ENCODE data around the gene CLDN10.

CLDN10 gene, protein sequence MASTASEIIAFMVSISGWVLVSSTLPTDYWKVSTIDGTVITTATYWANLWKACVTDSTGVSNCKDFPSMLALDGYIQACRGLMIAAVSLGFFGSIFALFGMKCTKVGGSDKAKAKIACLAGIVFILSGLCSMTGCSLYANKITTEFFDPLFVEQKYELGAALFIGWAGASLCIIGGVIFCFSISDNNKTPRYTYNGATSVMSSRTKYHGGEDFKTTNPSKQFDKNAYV

DNA sequence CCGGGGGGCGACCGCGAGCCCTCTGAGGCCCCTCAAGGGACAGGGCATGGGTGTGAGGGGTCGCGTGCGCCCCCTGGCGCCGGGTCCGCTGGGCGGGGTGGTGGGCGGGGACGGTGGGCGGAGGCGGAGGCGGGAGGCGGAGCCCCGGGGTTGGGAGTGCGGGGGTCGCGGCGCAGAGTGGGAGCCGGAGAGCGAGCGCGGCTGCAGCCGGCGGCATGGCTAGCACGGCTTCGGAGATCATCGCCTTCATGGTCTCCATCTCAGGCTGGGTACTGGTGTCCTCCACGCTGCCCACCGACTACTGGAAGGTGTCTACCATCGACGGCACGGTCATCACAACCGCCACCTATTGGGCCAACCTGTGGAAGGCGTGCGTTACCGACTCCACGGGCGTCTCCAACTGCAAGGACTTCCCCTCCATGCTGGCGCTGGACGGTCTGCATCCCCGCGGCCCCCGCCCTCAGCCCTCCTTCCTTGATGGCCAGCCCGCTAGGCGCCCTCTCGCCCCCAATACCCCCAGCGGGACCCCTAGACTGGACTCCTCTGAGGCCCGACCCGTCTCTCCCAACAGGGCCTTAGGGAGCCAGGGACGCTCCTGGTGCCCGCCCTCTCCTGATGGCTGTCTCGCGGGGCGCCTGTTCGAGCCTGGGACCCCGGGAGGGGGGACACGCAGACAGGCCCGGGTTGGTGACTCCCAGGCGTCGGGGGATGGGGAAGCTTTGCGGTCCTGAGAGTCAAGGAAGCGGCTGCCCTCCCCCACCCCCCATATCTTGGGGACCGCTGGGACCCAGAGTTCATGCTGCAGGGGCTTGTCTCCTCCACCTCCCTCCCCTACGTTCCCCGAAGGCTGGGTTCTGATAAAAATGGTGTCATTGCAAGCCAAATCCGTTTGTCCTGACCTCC, at the start of gene CLDN10:
CLDN10 (plus strand) TSS at position 182 of the 903 bp plus-strand sequence; CDS start at position 216, 34 bp downstream.
- in situ Hi-C loops (cut with HindIII; ENCODE audit: low sequenced_read_pairs): no loop called here

DNA sequence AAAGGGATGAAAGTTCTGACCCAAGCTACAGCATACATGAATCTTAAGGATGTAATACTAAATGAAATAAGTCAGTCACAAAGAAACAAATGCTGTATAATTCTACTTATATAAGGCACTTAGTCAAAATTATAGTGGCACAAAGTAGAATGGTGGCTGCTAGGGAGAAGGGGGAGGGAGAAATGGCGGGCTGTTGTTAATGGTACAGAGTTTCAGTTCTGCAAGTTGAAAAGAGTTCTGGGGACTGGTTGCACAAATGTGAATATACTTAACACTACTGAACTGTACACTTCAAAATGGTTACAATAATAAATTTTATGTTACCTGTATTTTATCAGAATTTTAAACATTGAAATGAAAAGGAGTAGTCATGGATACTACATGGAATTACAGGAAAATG, 48.9 kb upstream of the CLDN10 start:
- in situ Hi-C loops (cut with HindIII; ENCODE audit: low sequenced_read_pairs): no loop called here

GRCh38 chr13:95505265-95505664, 47.3 kb upstream of the CLDN10 start:
- in situ Hi-C loops (cut with HindIII; ENCODE audit: low sequenced_read_pairs): no loop called here

DNA sequence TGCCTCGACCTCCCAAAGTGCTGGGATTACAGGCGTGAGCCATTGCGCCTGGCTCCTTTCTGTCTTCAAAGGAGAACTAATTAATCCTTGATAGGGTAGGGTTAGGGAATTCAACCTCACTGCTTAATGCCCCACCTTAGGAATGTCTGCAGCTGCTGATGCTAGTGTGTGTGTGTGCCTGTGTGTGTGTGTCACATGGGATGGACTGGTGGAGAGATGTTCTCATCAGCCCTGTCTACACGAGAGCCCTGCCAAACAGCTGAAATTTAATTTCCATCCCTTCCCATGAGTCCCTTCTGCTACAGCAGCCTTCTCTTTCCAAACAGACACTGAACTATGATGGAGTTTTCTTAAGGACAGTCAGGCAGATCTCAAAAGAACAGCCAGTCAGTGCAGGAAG, 46.5 kb upstream of the CLDN10 start:
- in situ Hi-C loops (cut with HindIII; ENCODE audit: low sequenced_read_pairs): no loop called here

DNA sequence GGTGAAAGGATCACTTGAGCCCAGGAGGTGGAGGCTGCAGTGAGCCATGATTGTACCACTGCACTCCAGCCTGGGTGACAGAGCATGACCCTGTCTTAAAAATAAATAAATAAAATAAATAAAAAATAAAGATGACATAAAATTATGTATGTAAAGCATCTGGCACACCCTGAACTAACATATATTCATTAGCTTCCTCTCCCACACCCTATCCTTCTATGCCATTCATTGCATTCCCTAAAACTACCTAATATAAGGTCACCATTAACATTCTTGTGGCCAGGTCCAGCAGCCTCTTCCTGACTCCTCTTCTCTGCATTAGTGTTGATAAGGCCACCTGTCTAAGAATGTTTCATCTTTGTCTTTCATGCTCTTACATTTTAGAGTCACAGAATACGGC, 44.5 kb upstream of the CLDN10 start:
- in situ Hi-C loops (cut with HindIII; ENCODE audit: low sequenced_read_pairs): no loop called here

GRCh38 chr13:95508996-95509395, 43.5 kb upstream of the CLDN10 start:
- in situ Hi-C loops (cut with HindIII; ENCODE audit: low sequenced_read_pairs): no loop called here

- in situ Hi-C loops (cut with HindIII; ENCODE audit: low sequenced_read_pairs): no loop called here
Observed at GRCh38 chr13:95509521-95510310, 42.8 kb upstream of the CLDN10 start.

- in situ Hi-C loops (cut with HindIII; ENCODE audit: low sequenced_read_pairs): no loop called here
Observed at GRCh38 chr13:95510950-95511349, 41.6 kb upstream of the CLDN10 start.

GRCh38 chr13:95512424-95512823, 40.1 kb upstream of the CLDN10 start:
- in situ Hi-C loops (cut with HindIII; ENCODE audit: low sequenced_read_pairs): no loop called here

- in situ Hi-C loops (cut with HindIII; ENCODE audit: low sequenced_read_pairs): no loop called here
Observed at GRCh38 chr13:95512957-95513356, 39.6 kb upstream of the CLDN10 start.

DNA sequence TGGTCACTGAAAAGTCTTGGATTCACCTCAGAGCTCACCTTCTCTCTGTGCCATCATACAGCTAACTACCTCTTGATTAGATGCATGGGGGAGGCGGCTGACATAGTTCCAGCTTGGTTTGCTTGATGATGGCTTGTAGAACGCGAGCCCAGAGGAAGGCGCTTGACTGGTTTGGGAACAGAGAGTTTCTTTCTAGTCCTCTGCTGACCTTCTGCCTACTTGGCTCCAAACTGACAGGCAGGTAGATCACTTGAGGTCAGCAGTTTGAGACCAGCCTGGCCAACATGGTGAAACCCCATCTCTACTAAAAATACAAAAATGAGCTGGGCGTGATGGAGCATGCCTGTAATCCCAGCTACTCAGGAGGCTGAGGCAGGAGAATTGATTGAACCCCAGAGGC, 36.9 kb upstream of the CLDN10 start:
- in situ Hi-C loops (cut with HindIII; ENCODE audit: low sequenced_read_pairs): loop anchor here (5.0 kb wide), 1 partner anchor 42 kb away; no protein-coding TSS in a partner anchor

DNA sequence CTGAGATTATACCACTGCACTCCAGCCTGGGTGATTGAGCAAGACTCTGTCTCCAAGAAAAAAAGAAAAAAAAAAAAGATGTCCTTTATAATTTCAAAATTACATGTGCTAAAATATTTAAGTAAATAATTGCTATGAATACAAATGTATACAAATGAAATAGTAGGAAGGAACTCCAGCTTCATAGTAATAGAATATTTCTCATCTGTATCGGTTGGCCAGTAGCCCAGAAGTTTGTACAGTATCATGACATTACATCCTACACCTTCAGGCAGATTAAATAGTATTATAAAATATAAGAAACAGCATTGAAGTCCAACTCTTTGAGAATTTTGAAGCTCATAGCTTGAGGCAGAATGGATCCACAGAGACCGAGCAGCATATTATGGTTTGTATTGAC, 36.5 kb upstream of the CLDN10 start:
- in situ Hi-C loops (cut with HindIII; ENCODE audit: low sequenced_read_pairs): loop anchor here (5.0 kb wide), 1 partner anchor 41 kb away; no protein-coding TSS in a partner anchor

- in situ Hi-C loops (cut with HindIII; ENCODE audit: low sequenced_read_pairs): loop anchor here (5.0 kb wide), 1 partner anchor 41 kb away; no protein-coding TSS in a partner anchor
Observed at GRCh38 chr13:95516492-95516891, 36.0 kb upstream of the CLDN10 start.

DNA sequence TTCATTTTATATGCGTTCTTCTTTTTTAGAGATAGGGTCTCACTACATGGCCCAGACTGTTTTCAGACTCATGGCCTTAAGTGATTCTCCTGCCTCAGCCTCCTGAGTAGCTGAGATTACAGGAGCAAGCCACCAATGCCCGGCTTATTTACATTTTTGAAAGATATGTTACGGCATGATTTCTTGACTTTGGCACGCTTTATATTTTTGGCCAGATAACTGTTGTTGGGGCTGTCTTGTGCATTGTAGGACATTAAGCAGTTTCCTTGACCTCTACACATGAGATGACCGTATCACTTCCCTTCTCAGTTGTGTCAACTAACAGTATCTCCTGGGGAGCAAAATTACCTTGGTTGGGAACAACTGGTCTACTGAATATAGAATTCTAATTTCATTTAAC, 28.9 kb upstream of the CLDN10 start:
- in situ Hi-C loops (cut with HindIII; ENCODE audit: low sequenced_read_pairs): no loop called here

DNA sequence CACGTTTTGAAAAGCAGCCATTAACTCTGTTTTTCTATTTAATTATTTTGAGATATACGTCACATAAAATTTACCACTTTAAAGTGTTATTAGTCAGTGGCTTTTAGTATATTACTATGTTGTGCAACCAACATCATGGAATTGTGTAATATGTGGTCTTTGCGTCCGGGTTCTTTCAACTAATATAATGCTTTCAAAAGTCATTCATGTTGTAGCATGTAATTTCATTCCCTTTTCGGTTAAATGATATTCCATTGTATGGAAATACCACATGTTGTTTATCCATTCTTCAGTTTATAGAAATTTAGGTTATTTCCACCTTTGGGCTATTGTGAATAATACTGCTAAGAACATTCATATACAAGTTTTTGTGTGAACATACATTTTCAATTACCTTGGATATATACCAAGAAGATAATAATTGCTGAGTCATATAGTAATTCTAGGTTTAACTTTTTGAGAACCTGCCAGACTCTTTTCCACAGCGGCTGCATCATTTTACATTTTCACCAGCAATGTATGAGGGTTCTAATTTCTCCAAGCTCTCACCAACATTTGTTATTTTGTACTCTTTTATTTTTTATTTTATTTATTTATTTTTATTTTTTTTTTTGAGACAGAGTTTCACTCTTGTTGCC, 28.1 kb upstream of the CLDN10 start:
- in situ Hi-C loops (cut with HindIII; ENCODE audit: low sequenced_read_pairs): no loop called here

- in situ Hi-C loops (cut with HindIII; ENCODE audit: low sequenced_read_pairs): no loop called here
Observed at GRCh38 chr13:95527955-95528354, 24.6 kb upstream of the CLDN10 start.

- in situ Hi-C loops (cut with HindIII; ENCODE audit: low sequenced_read_pairs): no loop called here
Observed at GRCh38 chr13:95530178-95530577, 22.3 kb upstream of the CLDN10 start.

DNA sequence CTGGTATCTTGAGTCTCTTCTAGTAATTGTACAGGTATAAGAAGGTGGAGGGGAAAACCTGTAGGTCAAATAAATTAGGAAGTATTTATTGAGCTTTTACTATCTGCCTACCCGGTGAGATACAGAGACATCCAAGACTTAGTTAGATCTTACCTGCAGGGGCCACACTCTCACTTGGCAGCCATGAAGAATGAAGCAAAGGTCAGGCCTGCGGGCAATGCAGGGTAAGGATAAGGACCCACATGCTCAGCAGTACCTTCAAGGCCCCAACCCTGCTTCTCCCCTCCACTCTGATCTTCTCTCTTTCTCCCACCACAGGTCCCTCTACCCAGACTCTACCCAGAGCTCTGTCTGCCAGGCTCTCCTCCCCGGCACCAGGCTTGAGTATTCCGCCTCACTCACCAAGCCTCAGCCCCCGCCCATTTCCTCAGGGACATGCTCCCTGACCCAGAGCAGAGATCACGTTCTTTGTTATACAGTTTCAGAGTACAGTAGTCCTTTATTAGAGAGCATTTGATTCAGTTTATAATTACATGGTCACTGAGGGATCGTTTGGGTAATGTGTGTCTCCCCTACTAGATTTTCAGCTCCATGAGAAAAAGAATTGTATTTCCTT, 18.9 kb upstream of the CLDN10 start:
- in situ Hi-C loops (cut with HindIII; ENCODE audit: low sequenced_read_pairs): no loop called here

GRCh38 chr13:95535243-95535642, 17.3 kb upstream of the CLDN10 start:
- in situ Hi-C loops (cut with HindIII; ENCODE audit: low sequenced_read_pairs): no loop called here

DNA sequence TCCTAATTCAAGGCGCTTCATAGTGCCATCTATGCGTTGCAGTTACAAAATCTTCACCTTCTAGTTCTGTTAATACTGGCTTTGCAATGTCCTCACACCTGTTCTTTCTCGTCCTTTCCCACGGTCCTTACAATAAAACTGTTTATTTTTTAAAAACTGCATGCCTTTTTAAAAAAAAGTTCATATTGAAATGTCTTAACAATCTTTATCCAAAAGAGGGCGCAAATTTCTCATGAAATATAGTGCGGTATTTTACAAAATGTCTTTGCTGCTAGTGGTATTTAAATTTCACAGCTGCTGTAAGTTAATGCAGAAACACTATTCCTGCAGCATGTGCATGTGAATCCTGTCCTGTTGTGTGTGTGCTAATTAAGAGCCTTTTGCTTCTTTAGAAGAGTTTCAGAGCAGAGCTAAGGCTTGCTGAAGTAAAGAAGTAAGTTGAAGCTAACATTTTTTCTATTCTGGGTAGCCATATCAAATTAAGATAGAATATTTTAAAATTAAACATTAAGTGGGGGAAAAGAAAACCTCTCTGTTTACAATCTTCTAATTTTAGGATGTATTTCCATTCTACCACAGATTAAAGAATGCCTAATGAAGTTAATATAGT, 15.8 kb upstream of the CLDN10 start:
- in situ Hi-C loops (cut with HindIII; ENCODE audit: low sequenced_read_pairs): no loop called here
